ENCODE measurements around the gene TARS1.

TARS1 gene

DNA sequence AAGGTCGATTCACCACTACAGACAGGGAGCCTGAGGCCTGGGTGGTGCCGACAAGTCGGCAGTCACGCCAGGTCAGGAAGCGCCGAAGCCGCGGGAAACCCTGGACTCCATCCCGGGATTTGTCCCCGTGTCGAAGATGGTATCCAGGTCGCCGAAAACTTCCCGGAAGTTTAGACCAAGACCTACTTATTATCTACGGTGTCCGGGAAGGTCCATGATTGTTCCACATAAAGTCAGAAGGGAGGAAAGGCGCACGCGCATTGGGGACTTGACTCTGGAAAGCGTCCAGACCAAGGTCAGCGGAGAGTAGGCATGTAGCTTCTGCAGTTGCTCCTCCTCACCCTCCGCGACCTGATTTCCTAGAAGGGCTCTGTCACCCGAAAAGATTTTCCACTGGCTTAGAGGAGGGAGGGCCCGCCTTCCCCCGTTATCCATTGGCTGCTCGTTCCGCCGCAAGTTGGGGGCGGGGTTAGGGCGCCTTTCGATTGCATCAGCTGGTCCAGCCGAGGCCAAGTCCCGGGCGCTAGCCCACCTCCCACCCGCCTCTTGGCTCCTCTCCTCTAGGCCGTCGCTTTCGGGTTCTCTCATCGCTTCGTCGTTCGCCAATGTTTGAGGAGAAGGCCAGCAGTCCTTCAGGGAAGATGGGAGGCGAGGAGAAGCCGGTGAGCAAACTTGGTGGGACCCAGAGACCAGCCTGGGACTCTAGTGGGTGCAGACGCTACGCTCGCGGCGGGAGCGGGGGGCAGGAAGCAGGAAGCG, at the start of gene TARS1:
TSS of gene TARS1 (plus strand) at position 484 of the 759 bp plus-strand sequence. CDS start at position 606, 122 bp downstream.
- no peaks in the 10 kb centered on the region for H3K36me3 ChIP-seq (ENCODE audit: control insufficient read depth, insufficient read depth, low read length)
- peak within 1 kb of the TSS; percentile 98 for H3K4me3 ChIP-seq (ENCODE audit: low read length)
- H3K9ac ChIP-seq (ENCODE audit: low read length) = peak within 1 kb of the TSS; percentile 94
- H3K4me1 ChIP-seq (ENCODE audit: control insufficient read depth, insufficient read depth, low read length) = peaks cover 6% of the 10 kb centered on the region
- no peaks in the 10 kb centered on the region for H3K9me3 ChIP-seq (ENCODE audit: control insufficient read depth, low read length)
- H3K27me3 ChIP-seq (ENCODE audit: control insufficient read depth, insufficient read depth, low read length) = no peaks in the 10 kb centered on the region

DNA sequence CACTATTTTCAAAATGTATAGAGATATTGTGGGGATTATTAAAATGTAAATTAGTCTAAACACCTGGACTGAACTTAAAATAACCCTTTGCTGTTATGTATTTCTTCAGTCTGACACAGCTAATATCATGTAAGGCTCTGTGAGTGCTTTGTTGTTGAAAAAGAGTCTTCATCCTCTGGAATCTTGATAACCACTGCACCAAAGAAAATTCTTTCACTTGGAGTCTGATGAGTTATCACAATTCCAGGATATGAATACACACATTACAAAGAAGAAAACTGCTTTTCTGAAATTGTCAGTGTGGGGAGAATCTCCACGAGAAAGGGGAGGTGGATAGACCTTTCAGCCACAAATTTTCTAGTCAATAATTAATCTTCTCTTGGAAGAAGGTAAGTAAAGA, 42.3 kb upstream of the TARS1 start:
- Histone ChIP-seq H3K9ac (ENCODE audit: low read length) (no peak overlapping the region), H3K4me3 (ENCODE audit: low read length) (no peak overlapping the region), H3K9me3 (ENCODE audit: control insufficient read depth, low read length) (no peaks in the 10 kb centered on the region)

DNA sequence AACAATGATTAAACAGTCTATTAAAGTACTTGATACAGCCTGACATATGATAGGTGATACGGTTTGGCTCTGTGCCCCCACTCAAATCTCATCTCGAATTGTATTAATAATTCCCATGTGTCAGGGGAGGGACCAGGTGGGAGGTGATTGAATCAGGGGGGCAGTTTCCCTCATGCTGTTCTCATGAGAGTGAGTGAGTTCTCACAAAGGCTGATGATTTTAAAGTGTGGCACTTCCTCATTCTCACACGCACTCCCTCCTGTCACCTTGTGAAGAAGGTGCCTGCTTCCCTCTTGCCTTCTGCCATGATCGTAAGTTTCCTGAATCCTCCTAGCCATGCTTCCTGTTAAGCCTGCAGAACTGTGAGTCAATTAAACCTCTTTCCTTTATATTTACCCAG, 40.1 kb upstream of the TARS1 start:
- H3K9me3 ChIP-seq (ENCODE audit: control insufficient read depth, low read length) = no peaks in the 10 kb centered on the region
- H3K27me3 ChIP-seq (ENCODE audit: control insufficient read depth, insufficient read depth, low read length) = no peaks in the 10 kb centered on the region
- H3K4me3 ChIP-seq (ENCODE audit: low read length) = no peak overlapping the region
- no peak overlapping the region for H3K9ac ChIP-seq (ENCODE audit: low read length)
- H3K4me1 ChIP-seq (ENCODE audit: control insufficient read depth, insufficient read depth, low read length) = no peaks in the 10 kb centered on the region
- no peaks in the 10 kb centered on the region for H3K36me3 ChIP-seq (ENCODE audit: control insufficient read depth, insufficient read depth, low read length)

More for the DNA sequence above, 42.3 kb upstream of the TARS1 start:
- H3K36me3 ChIP-seq (ENCODE audit: control insufficient read depth, insufficient read depth, low read length) = no peaks in the 10 kb centered on the region
- no peaks in the 10 kb centered on the region for H3K27me3 ChIP-seq (ENCODE audit: control insufficient read depth, insufficient read depth, low read length)
- H3K4me1 ChIP-seq (ENCODE audit: control insufficient read depth, insufficient read depth, low read length) = no peaks in the 10 kb centered on the region

DNA sequence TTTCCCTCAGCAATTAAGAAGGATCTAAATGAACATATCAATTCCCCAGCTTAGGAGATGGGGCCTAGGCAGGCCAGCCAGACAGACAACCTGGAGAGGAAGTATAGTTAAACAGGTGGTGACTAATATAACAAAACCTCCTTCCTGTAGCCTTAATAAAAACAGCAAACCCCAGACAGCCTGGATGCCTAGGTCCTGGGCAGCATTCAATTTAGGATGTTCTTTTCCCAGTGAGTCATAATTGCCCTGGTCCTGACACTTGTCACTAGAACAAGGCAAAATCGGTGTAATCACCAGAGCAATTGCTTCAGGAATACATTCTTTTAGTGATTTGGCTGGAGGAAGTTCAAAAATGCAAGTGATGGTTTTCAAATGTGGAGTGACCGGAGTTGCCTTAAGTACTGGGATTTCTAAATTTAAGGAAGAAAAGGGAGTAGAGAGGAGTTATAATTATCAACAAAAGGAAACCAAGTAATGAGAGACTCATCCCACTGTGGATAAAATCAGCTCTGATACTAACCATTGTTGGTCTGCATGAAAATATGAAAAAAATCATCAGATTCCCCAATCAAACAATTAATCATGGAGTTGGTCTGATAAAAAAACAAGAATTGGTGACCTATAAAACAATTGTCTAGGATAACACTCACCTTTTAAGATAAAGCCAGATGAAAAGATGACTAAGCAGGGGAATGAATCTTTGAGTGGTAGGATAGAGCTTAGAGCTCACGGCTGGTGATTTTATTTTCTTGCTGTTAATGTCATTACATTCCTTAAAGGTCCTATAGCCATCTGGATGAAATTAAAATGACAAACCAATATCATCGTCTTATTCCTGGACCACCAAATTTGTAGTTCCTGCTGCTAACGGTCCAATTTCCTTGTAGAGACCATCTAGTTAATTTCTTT, 39.0 kb upstream of the TARS1 start:
- Histone ChIP-seq H3K4me3 (ENCODE audit: low read length) (no peak overlapping the region), H3K9ac (ENCODE audit: low read length) (no peak overlapping the region), H3K27me3 (ENCODE audit: control insufficient read depth, insufficient read depth, low read length) (no peaks in the 10 kb centered on the region), H3K36me3 (ENCODE audit: control insufficient read depth, insufficient read depth, low read length) (no peaks in the 10 kb centered on the region), H3K9me3 (ENCODE audit: control insufficient read depth, low read length) (no peaks in the 10 kb centered on the region), H3K4me1 (ENCODE audit: control insufficient read depth, insufficient read depth, low read length) (no peaks in the 10 kb centered on the region)

DNA sequence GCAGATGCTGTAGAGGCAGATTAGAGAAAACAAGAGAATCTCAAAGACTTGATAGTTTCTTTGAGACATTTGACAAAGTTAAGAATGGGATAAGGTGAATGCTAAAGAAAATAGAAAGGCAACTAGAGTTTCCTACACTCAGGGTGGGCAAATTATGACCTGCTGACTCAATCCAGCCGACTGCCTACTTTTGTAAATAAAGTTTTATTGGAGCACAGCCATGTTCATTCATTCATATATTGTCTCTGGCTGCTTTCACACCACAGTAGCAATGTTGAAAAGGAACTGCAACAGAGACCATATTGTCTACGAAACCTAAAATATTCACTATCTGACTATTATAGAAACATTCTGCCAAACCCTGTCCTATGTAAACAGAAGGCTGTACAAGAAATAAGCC, 37.6 kb upstream of the TARS1 start:
- H3K9ac ChIP-seq (ENCODE audit: low read length) = no peak overlapping the region
- H3K9me3 ChIP-seq (ENCODE audit: control insufficient read depth, low read length) = no peaks in the 10 kb centered on the region
- no peaks in the 10 kb centered on the region for H3K36me3 ChIP-seq (ENCODE audit: control insufficient read depth, insufficient read depth, low read length)
- no peaks in the 10 kb centered on the region for H3K27me3 ChIP-seq (ENCODE audit: control insufficient read depth, insufficient read depth, low read length)
- no peak overlapping the region for H3K4me3 ChIP-seq (ENCODE audit: low read length)
- H3K4me1 ChIP-seq (ENCODE audit: control insufficient read depth, insufficient read depth, low read length) = no peaks in the 10 kb centered on the region

DNA sequence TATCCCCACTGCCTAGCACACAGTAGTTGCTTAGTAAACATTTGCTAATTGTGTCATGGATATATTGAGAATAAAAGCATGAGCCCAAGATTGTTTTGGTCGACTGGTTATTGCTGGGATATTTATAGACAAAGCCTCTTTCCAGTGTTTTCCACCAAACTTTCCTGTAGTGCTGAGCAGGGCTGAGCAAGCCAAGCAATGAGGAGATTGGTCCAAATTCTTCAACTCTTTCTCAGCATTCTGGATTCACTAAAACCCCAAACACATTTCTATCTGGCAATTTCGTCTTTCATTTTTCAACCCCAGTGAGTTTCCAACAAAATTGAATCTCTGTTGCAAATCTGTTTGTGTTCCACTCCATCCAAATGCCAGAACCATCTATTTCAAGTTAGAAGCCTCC, 31.9 kb upstream of the TARS1 start:
- Histone ChIP-seq H3K27me3 (ENCODE audit: control insufficient read depth, insufficient read depth, low read length) (no peaks in the 10 kb centered on the region), H3K4me1 (ENCODE audit: control insufficient read depth, insufficient read depth, low read length) (no peaks in the 10 kb centered on the region), H3K4me3 (ENCODE audit: low read length) (no peak overlapping the region), H3K36me3 (ENCODE audit: control insufficient read depth, insufficient read depth, low read length) (no peaks in the 10 kb centered on the region), H3K9ac (ENCODE audit: low read length) (no peak overlapping the region), H3K9me3 (ENCODE audit: control insufficient read depth, low read length) (no peaks in the 10 kb centered on the region)

DNA sequence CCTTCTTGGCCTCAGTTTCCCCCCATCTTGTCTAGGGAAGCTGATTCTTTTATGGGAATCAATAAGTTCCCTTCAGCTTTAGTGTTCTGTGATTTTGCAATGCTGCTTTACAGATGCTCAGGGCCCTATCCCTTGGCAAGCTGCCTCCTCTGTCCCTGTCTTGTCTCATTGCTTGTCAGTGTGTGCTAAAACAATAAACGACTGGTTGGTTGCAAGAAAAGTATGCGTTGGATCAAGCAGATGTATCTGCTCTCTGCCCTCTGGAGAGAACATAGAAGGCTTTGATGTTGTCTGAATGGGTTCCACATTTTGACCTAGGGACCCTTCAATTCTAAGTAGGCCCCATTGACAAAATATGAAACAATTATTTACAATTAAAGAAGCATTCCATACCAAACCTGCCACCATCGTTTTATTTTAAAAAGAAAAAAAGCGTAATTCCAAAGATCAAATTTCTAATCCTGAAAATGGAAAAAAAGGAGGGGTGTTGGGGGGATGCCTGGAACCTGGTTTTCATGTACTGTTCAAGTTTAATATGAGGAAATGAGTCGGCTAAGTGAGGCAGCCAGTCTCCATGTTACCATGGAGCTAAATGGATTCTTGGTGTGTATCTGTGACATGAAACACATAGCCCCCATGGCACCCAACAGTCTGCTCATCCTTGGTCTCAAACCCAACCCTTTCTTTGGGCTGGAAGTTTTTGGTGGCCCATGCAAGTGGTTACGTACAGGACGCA, 31.2 kb upstream of the TARS1 start:
- H3K4me1 ChIP-seq (ENCODE audit: control insufficient read depth, insufficient read depth, low read length) = no peaks in the 10 kb centered on the region
- H3K9ac ChIP-seq (ENCODE audit: low read length) = no peak overlapping the region
- H3K27me3 ChIP-seq (ENCODE audit: control insufficient read depth, insufficient read depth, low read length) = no peaks in the 10 kb centered on the region
- H3K4me3 ChIP-seq (ENCODE audit: low read length) = no peak overlapping the region
- H3K9me3 ChIP-seq (ENCODE audit: control insufficient read depth, low read length) = no peaks in the 10 kb centered on the region
- H3K36me3 ChIP-seq (ENCODE audit: control insufficient read depth, insufficient read depth, low read length) = no peaks in the 10 kb centered on the region

DNA sequence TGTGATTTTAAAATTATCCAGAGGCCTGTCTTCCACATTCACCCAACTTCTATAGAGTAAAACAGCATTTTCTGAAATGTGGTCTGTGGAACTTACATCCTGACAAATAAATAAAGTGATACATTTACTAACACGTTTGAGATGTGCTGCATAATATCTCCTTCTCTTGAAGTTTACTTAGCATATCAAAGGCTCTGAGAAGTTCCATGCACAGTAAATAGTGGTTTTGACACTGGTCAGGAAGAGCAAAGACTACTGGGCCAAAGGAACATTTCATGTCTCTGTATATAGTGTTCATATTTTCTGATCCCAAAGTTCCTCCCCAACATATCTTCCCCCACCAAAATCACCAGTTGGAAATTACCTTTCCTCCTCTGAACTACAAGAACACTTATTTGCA, 30.5 kb upstream of the TARS1 start:
- no peak overlapping the region for H3K9ac ChIP-seq (ENCODE audit: low read length)
- H3K36me3 ChIP-seq (ENCODE audit: control insufficient read depth, insufficient read depth, low read length) = no peaks in the 10 kb centered on the region
- no peaks in the 10 kb centered on the region for H3K4me1 ChIP-seq (ENCODE audit: control insufficient read depth, insufficient read depth, low read length)
- H3K4me3 ChIP-seq (ENCODE audit: low read length) = no peak overlapping the region
- no peaks in the 10 kb centered on the region for H3K9me3 ChIP-seq (ENCODE audit: control insufficient read depth, low read length)
- H3K27me3 ChIP-seq (ENCODE audit: control insufficient read depth, insufficient read depth, low read length) = no peaks in the 10 kb centered on the region

DNA sequence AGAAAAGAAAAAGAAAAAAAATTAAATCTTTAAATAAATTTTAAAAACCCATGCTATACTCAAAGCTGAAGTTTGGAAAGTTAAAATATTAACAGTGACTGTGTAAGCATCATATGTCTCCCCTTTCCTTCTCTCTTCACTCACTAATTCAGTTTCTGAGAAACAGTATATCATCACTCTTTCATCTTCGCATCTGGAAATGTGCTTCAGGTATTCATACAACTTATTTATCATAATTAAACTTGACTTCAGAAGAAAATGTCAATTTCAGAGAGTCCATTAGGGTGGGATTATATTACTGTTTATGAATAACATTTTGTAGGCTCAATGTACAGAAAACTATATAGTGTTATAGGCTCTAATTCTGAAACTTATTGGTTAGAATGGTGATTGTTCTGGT, 29.3 kb upstream of the TARS1 start:
- H3K4me1 ChIP-seq (ENCODE audit: control insufficient read depth, insufficient read depth, low read length) = no peaks in the 10 kb centered on the region
- no peaks in the 10 kb centered on the region for H3K27me3 ChIP-seq (ENCODE audit: control insufficient read depth, insufficient read depth, low read length)
- no peak overlapping the region for H3K9ac ChIP-seq (ENCODE audit: low read length)
- no peaks in the 10 kb centered on the region for H3K36me3 ChIP-seq (ENCODE audit: control insufficient read depth, insufficient read depth, low read length)
- no peak overlapping the region for H3K4me3 ChIP-seq (ENCODE audit: low read length)
- H3K9me3 ChIP-seq (ENCODE audit: control insufficient read depth, low read length) = no peaks in the 10 kb centered on the region

DNA sequence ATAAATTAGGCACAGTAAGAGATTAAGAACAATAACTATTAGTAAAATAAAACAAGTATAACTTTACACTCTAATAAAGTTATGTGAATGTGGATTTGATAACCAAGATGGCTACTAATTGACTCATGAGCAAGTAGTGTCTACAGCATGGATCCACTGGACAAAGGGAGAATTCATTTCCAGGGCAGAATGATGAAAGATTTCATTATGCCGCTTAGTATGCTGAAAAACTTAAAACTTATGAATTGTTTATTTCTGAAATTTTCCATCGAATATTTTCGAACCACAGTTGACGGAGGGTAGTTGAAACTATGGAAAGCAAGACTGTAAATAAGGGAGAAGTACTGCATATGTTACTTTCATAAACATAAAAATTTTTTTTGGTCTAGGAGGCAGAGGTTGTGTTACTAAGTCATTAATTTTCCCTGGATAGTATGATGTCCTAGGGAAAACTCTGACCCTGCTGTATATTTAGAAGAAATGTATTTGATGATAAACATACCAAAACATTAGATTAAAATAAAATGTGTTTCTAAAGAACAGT, 24.9 kb upstream of the TARS1 start:
- Histone ChIP-seq H3K4me3 (ENCODE audit: low read length) (no peak overlapping the region), H3K9ac (ENCODE audit: low read length) (no peak overlapping the region), H3K9me3 (ENCODE audit: control insufficient read depth, low read length) (no peaks in the 10 kb centered on the region), H3K27me3 (ENCODE audit: control insufficient read depth, insufficient read depth, low read length) (no peaks in the 10 kb centered on the region), H3K4me1 (ENCODE audit: control insufficient read depth, insufficient read depth, low read length) (no peaks in the 10 kb centered on the region), H3K36me3 (ENCODE audit: control insufficient read depth, insufficient read depth, low read length) (no peaks in the 10 kb centered on the region)

DNA sequence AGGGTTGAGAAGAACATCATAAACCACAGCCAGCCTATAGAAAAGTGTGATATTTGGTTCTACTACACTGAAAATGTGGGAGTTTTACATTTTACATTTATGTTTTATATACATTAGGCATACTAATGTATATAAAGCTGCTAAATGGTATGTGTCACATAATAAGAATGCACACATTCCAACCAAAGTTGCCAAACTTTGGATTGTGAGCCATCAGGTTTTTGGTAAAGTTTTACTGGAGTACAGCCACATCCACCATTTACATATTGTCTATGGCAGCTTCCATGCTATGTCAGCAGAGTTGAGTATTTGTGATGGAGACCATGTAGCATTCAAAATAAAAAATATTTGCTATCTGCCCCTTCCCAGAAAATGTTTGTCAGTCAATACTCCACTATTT, 23.1 kb upstream of the TARS1 start:
- no peaks in the 10 kb centered on the region for H3K4me1 ChIP-seq (ENCODE audit: control insufficient read depth, insufficient read depth, low read length)
- no peaks in the 10 kb centered on the region for H3K27me3 ChIP-seq (ENCODE audit: control insufficient read depth, insufficient read depth, low read length)
- H3K4me3 ChIP-seq (ENCODE audit: low read length) = no peak overlapping the region
- H3K9me3 ChIP-seq (ENCODE audit: control insufficient read depth, low read length) = no peaks in the 10 kb centered on the region
- H3K9ac ChIP-seq (ENCODE audit: low read length) = no peak overlapping the region
- no peaks in the 10 kb centered on the region for H3K36me3 ChIP-seq (ENCODE audit: control insufficient read depth, insufficient read depth, low read length)

Measured in mucosa of stomach (tissue), 1 donor.